BJ (cell line): ENCODE results near the gene FSTL4. TPM values are rescaled to one million over a fixed set of nuclear protein-coding genes. Genes with fewer than 3 reads are reported as not detected.

Experiments
- CTCF ChIA-PET: fragments of 350-600 bp; formaldehyde crosslinking; extraction: SDS; loops from one replicate; lab custom pipeline; 2021; ENCODE audit warnings: antibody characterized with exemption, inconsistent platforms; lab: Yijun Ruan, JAX
- POLR2A ChIA-PET: fragments of 300-600 bp; sonication (Branson Sonifier 250); formaldehyde crosslinking; extraction: SDS; loops from one replicate; lab custom pipeline; 2021; ENCODE audit warnings: antibody characterized with exemption; lab: Charles Lee
- DNase-seq: peaks from one replicate; pipeline ENCODE4 v3.0.0-alpha.2; 2011; ENCODE audit warnings: low read depth
- H3K27me3 ChIP-seq: 2 replicates; pipeline ENCODE4 v1.6.0; 2011; ENCODE audit warnings: low read length; ENCODE audit not compliant: control insufficient read depth, insufficient read depth
- H3K36me3 ChIP-seq: 2 replicates; pipeline ENCODE4 v1.5.1; 2011; ENCODE audit warnings: low read length; ENCODE audit not compliant: control insufficient read depth, insufficient read depth
- H3K4me3 ChIP-seq: 2 replicates; pipeline ENCODE4 v1.5.1; 2011; ENCODE audit warnings: low read depth, mild to moderate bottlenecking, control low read depth, low read length
- CTCF ChIP-seq: IDR thresholded peaks from 2 replicates; pipeline ENCODE4 v1.5.1; 2011; ENCODE audit warnings: low read depth, mild to moderate bottlenecking, control low read depth, inconsistent platforms, low read length, moderate library complexity; ENCODE audit not compliant: insufficient read depth
- polyA plus RNA-seq: library from polyadenylated mRNA; depleted of rRNA; stranded (reverse); fragments of >200 nt; gene quantifications from 2 replicates; pipeline ENCODE4 v1.2.3, GENCODE V29; 2011

The FSTL4 gene
- polyA plus RNA-seq, 1 experiment, result not detected

- CTCF ChIA-PET, result interaction anchor here (1.6 kb wide), 1 partner anchor 198 kb away, joined by 4 read pairs; no protein-coding TSS in a partner anchor
- no peaks in the 10 kb centered on the region for H3K36me3 ChIP-seq
- POLR2A ChIA-PET, result no interaction called here
- no peak for DNase-seq
- no peaks in the 10 kb centered on the region; the same call in none of the 2 replicates for H3K27me3 ChIP-seq
- H3K4me3 ChIP-seq, result no peak overlapping the region
- TF ChIP-seq CTCF, result no peak
Measured at GRCh38 chr5:133309166-133309795, 303.1 kb downstream of the FSTL4 start.

GRCh38 chr5:133307275-133307674 is 305.1 kb downstream of the FSTL4 start:
- CTCF ChIA-PET, result no interaction called here

GRCh38 chr5:133304707-133305216 is 307.6 kb downstream of the FSTL4 start:
- ChIA-PET POLR2A (no interaction called here), CTCF (interaction anchor here (0.9 kb wide), 1 partner anchor 18 kb away, joined by 3 read pairs; no protein-coding TSS in a partner anchor)
- TF ChIP-seq CTCF, result no peak
- peaks cover 2% of the 10 kb centered on the region; the same call in 1 of the 2 replicates for H3K27me3 ChIP-seq
- DNase-seq, result no peak
- H3K4me3 ChIP-seq, result no peak overlapping the region
- H3K36me3 ChIP-seq, result no peaks in the 10 kb centered on the region

More at GRCh38 chr5:133307275-133307674, 305.1 kb downstream of the FSTL4 start:
- DNase-seq, result no peak
- no peak overlapping the region for H3K4me3 ChIP-seq
- TF ChIP-seq CTCF, result no peak
- H3K36me3 ChIP-seq, result no peaks in the 10 kb centered on the region
- H3K27me3 ChIP-seq, result peaks cover 2% of the 10 kb centered on the region
- POLR2A ChIA-PET, result no interaction called here

GRCh38 chr5:133304178-133304577 is 308.2 kb downstream of the FSTL4 start:
- no peak for TF ChIP-seq CTCF
- H3K36me3 ChIP-seq, result no peaks in the 10 kb centered on the region
- ChIA-PET CTCF (interaction anchor here (0.9 to 1.2 kb wide), 2 partner anchors 13 to 17 kb away, joined by 3 to 6 read pairs; no protein-coding TSS in a partner anchor), POLR2A (no interaction called here)
- no peak for DNase-seq
- peaks cover 2% of the 10 kb centered on the region; the same call in 1 of the 2 replicates for H3K27me3 ChIP-seq
- H3K4me3 ChIP-seq, result no peak overlapping the region

- DNase-seq, result no peak
- no peaks in the 10 kb centered on the region for H3K36me3 ChIP-seq
- H3K4me3 ChIP-seq, result no peak overlapping the region
- ChIA-PET POLR2A (no interaction called here), CTCF (interaction anchor here (1.2 kb wide), 1 partner anchor 14 kb away, joined by 6 read pairs; no protein-coding TSS in a partner anchor)
- H3K27me3 ChIP-seq, result peaks cover 2% of the 10 kb centered on the region; the same call in 1 of the 2 replicates
- TF ChIP-seq CTCF, result no peak
Measured at GRCh38 chr5:133303298-133303697, 309.0 kb downstream of the FSTL4 start.
